WTC11 (cell line): Measurements from ENCODE around the gene CELF1. TPM values are rescaled to one million over a fixed set of nuclear protein-coding genes. Genes with fewer than 3 reads are reported as not detected.
A peak's percentile ranks its signal among the peaks of the same experiment; 100 is the strongest.

ENCODE experiments used
- AR ChIP-seq: fragments of 250-450 bp; sonication (Bioruptor Pico); IDR thresholded peaks from 2 replicates; pipeline ENCODE4 v1.9.0; 2021; ENCODE audit warnings: mild to moderate bottlenecking
- CBFB ChIP-seq: sonication (generic); formaldehyde crosslinking; IDR thresholded peaks from 2 replicates; pipeline ENCODE4 v1.8.1; 2022; ENCODE audit warnings: mild to moderate bottlenecking, low read depth, missing genetic modification reagents
- CTCF ChIP-seq: fragments of 200-600 bp; IDR thresholded peaks from 2 replicates; pipeline ENCODE4 v1.8.0; 2022; ENCODE audit warnings: antibody characterized with exemption
- E2F4 ChIP-seq: sonication (generic); formaldehyde crosslinking; IDR thresholded peaks from 2 replicates; pipeline ENCODE4 v1.8.1; 2022; ENCODE audit warnings: low read depth, mild to moderate bottlenecking, moderate library complexity, missing genetic modification reagents, borderline replicate concordance
- FOXK1 ChIP-seq: sonication (generic); formaldehyde crosslinking; IDR thresholded peaks from 2 replicates; pipeline ENCODE4 v1.8.0; 2022; ENCODE audit warnings: mild to moderate bottlenecking, moderate library complexity, missing genetic modification reagents
- FOXP1 ChIP-seq: sonication (generic); formaldehyde crosslinking; IDR thresholded peaks from 2 replicates; pipeline ENCODE4 v1.8.0; 2022; ENCODE audit warnings: missing genetic modification reagents, mild to moderate bottlenecking, moderate library complexity, borderline replicate concordance
- GRHL2 ChIP-seq: fragments of 250-450 bp; sonication (Bioruptor Pico); IDR thresholded peaks from 2 replicates; pipeline ENCODE4 v1.8.0; 2022; ENCODE audit warnings: mild to moderate bottlenecking, moderate library complexity; ENCODE audit not compliant: insufficient replicate concordance, severe bottlenecking
- IRF1 ChIP-seq: sonication (generic); formaldehyde crosslinking; IDR thresholded peaks from 2 replicates; pipeline ENCODE4 v1.8.0; 2023; ENCODE audit warnings: missing genetic modification reagents
- IRF2 ChIP-seq: sonication (generic); formaldehyde crosslinking; IDR thresholded peaks from 2 replicates; pipeline ENCODE4 v1.8.0; 2022; ENCODE audit warnings: low read depth, missing genetic modification reagents, borderline replicate concordance
- JUN ChIP-seq: sonication (generic); formaldehyde crosslinking; IDR thresholded peaks from 2 replicates; pipeline ENCODE4 v1.8.0; 2023; ENCODE audit warnings: mild to moderate bottlenecking, missing genetic modification reagents
- KAT7 ChIP-seq: sonication (generic); formaldehyde crosslinking; IDR thresholded peaks from 2 replicates; pipeline ENCODE4 v1.8.1; 2023; ENCODE audit warnings: missing genetic modification reagents, mild to moderate bottlenecking, borderline replicate concordance
- MLX ChIP-seq: sonication (generic); formaldehyde crosslinking; IDR thresholded peaks from 2 replicates; pipeline ENCODE4 v1.8.1; 2023; ENCODE audit warnings: mild to moderate bottlenecking, missing genetic modification reagents, moderate library complexity
- PRDM15 ChIP-seq: sonication (generic); formaldehyde crosslinking; IDR thresholded peaks from 2 replicates; pipeline ENCODE4 v1.8.0; 2022; ENCODE audit warnings: missing genetic modification reagents
- PREB ChIP-seq: sonication (generic); formaldehyde crosslinking; IDR thresholded peaks from 2 replicates; pipeline ENCODE4 v1.8.1; 2022; ENCODE audit warnings: mild to moderate bottlenecking, missing genetic modification reagents, moderate library complexity, borderline replicate concordance
- SOX15 ChIP-seq: fragments of 250-450 bp; sonication (Bioruptor Pico); IDR thresholded peaks from 2 replicates; pipeline ENCODE4 v1.9.0; 2021; ENCODE audit warnings: mild to moderate bottlenecking
- STAT6 ChIP-seq: sonication (generic); formaldehyde crosslinking; conservative IDR thresholded peaks from 2 replicates; pipeline ENCODE4 v1.8.1; 2023; ENCODE audit warnings: mild to moderate bottlenecking, low read depth, missing genetic modification reagents, moderate library complexity
- TEAD4 ChIP-seq: sonication (generic); formaldehyde crosslinking; IDR thresholded peaks from 2 replicates; pipeline ENCODE4 v1.8.0; 2022; ENCODE audit warnings: mild to moderate bottlenecking, missing genetic modification reagents
- ZNF232 ChIP-seq: sonication (generic); formaldehyde crosslinking; IDR thresholded peaks from 2 replicates; pipeline ENCODE4 v1.8.0; 2022; ENCODE audit warnings: mild to moderate bottlenecking, missing genetic modification reagents
- ZNF317 ChIP-seq: sonication (generic); formaldehyde crosslinking; IDR thresholded peaks from 2 replicates; pipeline ENCODE4 v1.8.1; 2023; ENCODE audit warnings: low read depth, mild to moderate bottlenecking, moderate library complexity, missing genetic modification reagents, borderline replicate concordance
- ZNF512 ChIP-seq: sonication (generic); formaldehyde crosslinking; IDR thresholded peaks from 2 replicates; pipeline ENCODE4 v1.8.1; 2022; ENCODE audit warnings: missing genetic modification reagents, borderline replicate concordance
- total RNA-seq: library from RNA; stranded (reverse); gene quantifications from 3 replicates; pipeline ENCODE4 v1.2.3, GENCODE V29; 2021

Gene CELF1
- total RNA-seq, 1 experiment from 2014 or later: 177 TPM

GRCh38 chr11:47565340-47566148 is 12.6 kb upstream of the CELF1 start, which contains the start of gene PTPMT1 (continued):
- TF ChIP-seq CTCF: no peak
- no peak for TF ChIP-seq AR (CRISPR knock-in tag)
- no peak for TF ChIP-seq E2F4 (CRISPR knock-in tag)
- TF ChIP-seq PRDM15 (CRISPR knock-in tag): peak; percentile 63; the same call in 1 of the 2 replicates
- no peak for TF ChIP-seq SOX15
- no peak for TF ChIP-seq IRF2
- peak; percentile 76; the same call in 1 of the 2 replicates for TF ChIP-seq ZNF232 (CRISPR knock-in tag)
- no peak for TF ChIP-seq ZNF512 (CRISPR knock-in tag)
- 0 out of 2 replicates have a peak, but pooled peaks have one; percentile 83 for TF ChIP-seq STAT6 (CRISPR knock-in tag)
- TF ChIP-seq JUN (CRISPR knock-in tag): peak; percentile 79; the same call in 1 of the 2 replicates
- TF ChIP-seq FOXP1 (CRISPR knock-in tag): peak; percentile 70; the same call in 1 of the 2 replicates
- no peak for TF ChIP-seq PREB (CRISPR knock-in tag)
- TF ChIP-seq GRHL2 (CRISPR knock-in tag): no peak
- 0 out of 2 replicates have a peak, but pooled peaks have one; percentile 54 for TF ChIP-seq KAT7 (CRISPR knock-in tag)
- TF ChIP-seq IRF1 (CRISPR knock-in tag): no peak
- TF ChIP-seq CBFB (CRISPR knock-in tag): no peak
- TF ChIP-seq TEAD4 (CRISPR knock-in tag): no peak
- peak; percentile 44; the same call in 1 of the 2 replicates for TF ChIP-seq ZNF317
- no peak for TF ChIP-seq FOXK1
- TF ChIP-seq MLX (CRISPR knock-in tag): no peak
